Liver (tissue), 3 donors: ENCODE results near the gene STK33.

Source experiments
- ATF3 ChIP-seq: IDR thresholded peaks from 2 replicates; pipeline ENCODE4 v1.6.1; 2016; ENCODE audit warnings: antibody characterized with exemption
- CTCF ChIP-seq: fragments of 150-350 bp; IDR thresholded peaks from 2 replicates; pipeline ENCODE4 v1.5.1; 2017; ENCODE audit warnings: improper control_type of control experiment, low read depth, low read length; ENCODE audit not compliant: missing input control
- FOXA1 ChIP-seq: IDR thresholded peaks from 2 replicates; pipeline ENCODE4 v1.6.1; 2016; ENCODE audit warnings: antibody characterized with exemption
- GABPA ChIP-seq, 2 donors: IDR thresholded peaks in 1 of 2; conservative IDR thresholded peaks in 1 of 2; 2 replicates each; pipeline ENCODE4 v1.6.1; 2016; ENCODE audit warnings: antibody characterized with exemption in 2 of 2, mild to moderate bottlenecking in 1 of 2, moderate library complexity in 1 of 2
- JUND ChIP-seq, 2 donors: IDR thresholded peaks; 2 replicates each; pipeline ENCODE4 v1.6.1; 2016; ENCODE audit warnings: antibody characterized with exemption in 2 of 2
- donor health status: healthy.
- donor health status: healthy.

- TF ChIP-seq CTCF (no peak), GABPA (IDR thresholded peaks at IDR 0.05 in 1 of 2, conservative IDR thresholded peaks at IDR 0.05 in 1 of 2) (no peak), FOXA1 (no peak), JUND (IDR thresholded peaks at IDR 0.05) (no peak), ATF3 (no peak)
Measured at GRCh38 chr11:8403310-8403709, 190.7 kb downstream of the STK33 start.
